Anterior cingulate cortex (tissue), 58 donors: Measurements from ENCODE around the gene PLA2G2D.

Experiments used
- DNase-seq, 58 donors: peaks; one replicate each; lab custom pipeline; 2025; lab: John Stamatoyannopoulos, UW

PLA2G2D gene

GRCh38 chr1:20119347-20119746, at the start of gene PLA2G2D:
PLA2G2D (minus strand) TSS chr1:20119536; CDS start chr1:20119498, 38 bp downstream.
- no peak for DNase-seq

- DNase-seq, result peak in 25 of 58 donors; percentile 10 to 82 (median 44)
Observed at GRCh38 chr1:20168564-20169491, 49.5 kb upstream of the PLA2G2D start.

DNA sequence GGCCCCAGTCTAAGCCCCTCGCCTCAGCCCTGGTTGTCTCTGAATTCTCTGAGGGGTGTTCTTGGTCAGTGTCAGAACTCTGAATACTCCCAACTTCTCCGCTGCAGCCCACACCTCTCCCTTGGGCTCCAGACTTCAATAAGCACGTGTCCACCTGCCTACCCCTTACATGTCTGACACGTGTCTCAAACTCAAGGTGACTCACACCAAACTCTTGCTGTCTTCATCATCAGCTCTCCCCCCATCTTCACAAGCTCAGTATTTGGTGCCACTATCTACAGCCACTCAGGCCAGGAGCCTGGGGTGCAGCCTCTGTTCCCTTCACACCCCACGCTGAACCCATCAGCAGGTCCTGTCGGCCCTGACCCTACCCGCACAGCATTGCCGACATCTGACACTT, 47.8 kb upstream of the PLA2G2D start:
- DNase-seq, result no peak

DNA sequence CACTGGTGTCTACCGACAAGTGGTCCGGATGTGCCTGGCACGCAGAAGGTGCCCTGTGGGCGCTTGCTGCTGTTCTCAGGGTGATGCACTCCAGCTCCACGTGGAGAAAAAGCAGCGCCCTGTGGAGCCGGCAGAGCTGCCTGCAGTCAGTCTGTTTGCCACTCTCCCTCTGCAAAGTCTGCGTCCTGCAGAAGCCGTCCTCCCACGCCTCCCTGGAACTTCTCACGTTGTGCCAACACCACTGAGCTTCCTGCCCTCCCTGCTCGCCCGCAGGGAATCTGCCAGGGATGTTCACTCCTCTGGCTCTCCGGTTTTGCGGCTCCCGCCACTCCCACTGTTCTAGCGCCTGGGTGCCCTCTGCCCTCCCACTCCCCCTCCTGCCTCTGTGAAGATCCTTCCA, 46.7 kb upstream of the PLA2G2D start:
- DNase-seq, result peak in 28 of 58 donors; percentile 15 to 82 (median 36)

DNA sequence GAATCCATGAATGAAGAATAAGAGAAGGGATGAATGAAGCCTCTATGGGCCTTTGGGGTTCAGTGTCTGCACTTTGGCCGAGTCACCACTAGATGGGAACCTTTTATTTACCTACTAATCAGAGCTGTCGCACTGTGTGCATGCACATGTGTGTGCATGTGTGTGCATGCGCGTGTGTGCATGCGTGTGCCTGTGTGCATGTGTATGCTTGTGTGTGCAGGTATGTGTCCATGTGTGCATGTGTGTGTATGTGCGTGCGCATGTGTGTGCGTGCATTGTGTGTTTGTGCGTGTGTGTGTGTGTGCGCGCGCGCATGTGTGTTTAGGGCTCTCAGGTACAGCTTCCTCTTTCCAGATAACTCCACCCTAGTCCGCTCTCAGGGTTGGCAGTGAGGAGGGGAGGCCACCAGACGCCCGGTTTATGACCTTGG, 46.2 kb upstream of the PLA2G2D start:
- DNase-seq, result no peak

DNA sequence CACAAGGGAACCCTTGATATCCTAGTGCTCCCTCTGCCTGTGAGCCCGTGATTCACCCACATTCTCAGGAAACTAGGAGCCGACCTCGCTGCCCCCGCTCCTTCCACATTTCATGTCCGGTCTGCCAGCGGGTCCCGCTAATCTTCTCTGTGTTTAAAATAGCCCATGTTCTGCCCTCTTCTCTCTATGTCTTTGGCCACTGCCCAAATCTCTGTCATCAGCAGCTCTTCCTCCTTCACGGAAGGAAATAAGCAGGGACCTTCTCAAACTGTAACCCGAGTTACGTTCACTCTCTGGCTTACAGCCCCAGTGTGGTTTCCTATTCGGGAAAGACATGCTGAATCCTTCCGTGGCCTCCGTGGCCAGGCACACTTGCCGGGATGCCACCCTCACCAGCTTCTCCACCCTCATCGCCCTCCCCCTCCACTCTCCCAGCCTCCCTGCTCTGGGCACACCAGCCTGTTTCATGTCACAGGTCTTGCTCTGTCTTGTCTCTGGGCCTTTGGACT, 45.4 kb upstream of the PLA2G2D start:
- peak in 20 of 58 donors; percentile 4 to 61 (median 32) for DNase-seq

- DNase-seq, result no peak
Observed at GRCh38 chr1:20160034-20160433, 40.7 kb upstream of the PLA2G2D start.

DNA sequence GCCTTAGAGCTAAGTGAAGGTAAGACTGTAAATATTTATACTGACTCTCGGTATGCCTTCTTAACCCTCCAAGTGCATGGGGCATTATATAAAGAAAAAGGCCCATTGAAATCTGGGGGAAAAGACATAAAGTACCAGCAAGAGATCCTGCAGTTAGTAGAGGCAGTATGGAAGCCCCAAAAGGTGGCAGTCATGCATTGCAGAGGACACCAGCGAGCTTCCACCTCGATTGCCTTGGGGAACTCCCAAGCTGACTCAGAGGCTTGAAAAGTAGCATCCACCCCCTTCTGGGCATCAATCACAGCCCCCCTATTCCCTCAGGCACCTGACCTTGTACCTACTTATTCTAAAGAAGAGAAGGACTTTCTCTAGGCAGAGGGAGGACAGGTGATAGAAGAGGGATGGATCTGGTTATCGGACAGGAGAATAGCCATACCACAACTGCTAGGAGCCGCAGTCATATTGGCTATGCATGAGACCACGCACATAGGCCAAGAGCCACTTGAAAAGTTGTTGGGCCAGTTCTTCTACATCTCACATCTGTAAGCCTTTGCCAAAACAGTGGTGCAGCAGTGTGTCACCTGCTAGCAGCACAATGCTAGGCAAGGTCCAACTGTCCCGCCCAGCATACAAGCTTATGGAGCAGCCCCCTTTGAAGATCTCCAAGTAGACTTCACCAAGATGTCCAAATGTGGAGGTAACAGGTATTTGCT, 39.2 kb upstream of the PLA2G2D start:
- DNase-seq, result no peak

- DNase-seq, result no peak
Observed at GRCh38 chr1:20154301-20154831, 35.0 kb upstream of the PLA2G2D start.

- DNase-seq, result peak in 53 of 58 donors; percentile 21 to 87 (median 62)
Observed at GRCh38 chr1:20153000-20153418, 33.7 kb upstream of the PLA2G2D start.

GRCh38 chr1:20152599-20152930, 33.2 kb upstream of the PLA2G2D start:
- DNase-seq, result no peak

- DNase-seq, result peak in 56 of 58 donors; percentile 27 to 84 (median 69)
Observed at GRCh38 chr1:20151906-20152598, 32.7 kb upstream of the PLA2G2D start.

GRCh38 chr1:20150969-20151368, 31.6 kb upstream of the PLA2G2D start:
- DNase-seq, result no peak

GRCh38 chr1:20150326-20150705, 31.0 kb upstream of the PLA2G2D start:
- no peak for DNase-seq

DNA sequence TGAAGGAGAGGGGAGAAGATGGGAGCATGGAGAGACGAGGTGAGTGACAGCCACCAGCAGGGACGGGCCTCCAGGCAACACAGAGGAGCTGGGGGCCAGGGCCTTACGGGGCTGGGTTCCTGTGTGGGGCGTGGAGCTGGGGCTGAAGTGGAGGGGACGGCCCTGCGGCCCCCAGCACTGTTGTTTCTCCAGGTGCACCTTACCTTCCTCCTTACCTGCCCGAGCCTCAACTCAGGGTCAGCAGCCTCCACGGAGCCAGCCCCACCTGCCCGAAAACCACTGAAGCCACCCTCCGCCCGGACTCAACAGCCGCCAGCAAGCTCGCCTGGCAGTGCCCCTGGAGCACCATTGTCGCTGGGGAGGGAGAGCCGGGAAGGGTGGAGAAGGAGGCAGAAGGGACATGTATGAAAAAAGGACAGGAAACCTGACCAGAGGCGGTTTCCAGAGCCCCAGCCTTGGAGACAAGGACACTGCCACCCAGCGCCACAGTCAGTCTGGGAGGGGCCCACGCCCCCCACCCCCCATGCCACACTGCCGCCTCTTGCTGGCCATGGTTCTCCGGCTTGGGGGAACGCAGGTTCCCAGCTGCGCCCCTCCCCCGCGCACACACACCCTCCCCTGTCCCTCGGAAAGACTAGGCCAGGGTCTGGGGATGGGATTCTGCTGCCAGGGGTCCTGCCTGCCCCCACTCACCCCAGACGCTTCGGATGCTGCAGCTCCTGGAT, 30.4 kb upstream of the PLA2G2D start:
- DNase-seq, result no peak

GRCh38 chr1:20148571-20149500, 29.5 kb upstream of the PLA2G2D start:
- DNase-seq, result no peak

DNA sequence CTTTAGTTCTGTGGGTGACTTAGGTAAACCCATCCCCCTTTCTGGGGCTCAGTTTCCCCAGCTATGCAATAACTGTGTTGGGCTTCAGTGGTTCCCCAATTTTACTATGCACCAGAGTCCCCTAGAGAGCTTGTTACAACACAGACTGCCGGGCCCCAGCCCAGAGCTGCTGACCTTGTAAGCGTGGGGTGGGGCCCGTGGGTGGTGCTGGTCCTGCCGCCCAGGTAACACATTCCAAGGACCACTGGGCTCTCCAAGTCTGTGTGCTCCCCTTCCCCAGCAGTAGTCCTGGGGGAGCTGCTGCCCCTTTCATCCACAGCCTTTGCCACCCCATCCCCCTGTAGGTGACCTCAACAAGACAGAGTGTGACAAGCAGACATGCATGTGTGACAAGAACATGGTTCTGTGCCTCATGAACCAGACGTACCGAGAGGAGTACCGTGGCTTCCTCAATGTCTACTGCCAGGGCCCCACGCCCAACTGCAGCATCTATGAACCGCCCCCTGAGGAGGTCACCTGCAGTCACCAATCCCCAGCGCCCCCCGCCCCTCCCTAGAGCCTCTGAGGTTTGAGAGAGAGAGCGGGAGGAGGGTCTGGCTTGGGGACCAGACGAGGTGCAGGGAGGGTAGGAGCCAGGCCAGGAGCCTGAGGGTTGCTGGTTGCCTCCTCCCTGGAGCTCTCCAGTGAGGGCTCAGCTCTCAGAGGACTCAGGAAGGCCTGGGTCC, 28.7 kb upstream of the PLA2G2D start:
- DNase-seq, result no peak
